ENCODE data around the gene JADE3. TPM values are rescaled to one million over a fixed set of nuclear protein-coding genes. Genes with fewer than 3 reads are reported as not detected.

Gene JADE3
- total RNA-seq, 1 donor from 2014 or later: 1.8 TPM

- Histone ChIP-seq H3K27ac (no peak overlapping the region), H3K36me3 (no peaks in the 10 kb centered on the region), H3K9me3 (no peaks in the 10 kb centered on the region), H3K4me1 (peaks cover 0 to 2% of the 10 kb centered on the region in 2 donors), H3K27me3 (no peaks in the 10 kb centered on the region), H3K4me3 (no peak overlapping the region)
- TF ChIP-seq, protein P1, sequence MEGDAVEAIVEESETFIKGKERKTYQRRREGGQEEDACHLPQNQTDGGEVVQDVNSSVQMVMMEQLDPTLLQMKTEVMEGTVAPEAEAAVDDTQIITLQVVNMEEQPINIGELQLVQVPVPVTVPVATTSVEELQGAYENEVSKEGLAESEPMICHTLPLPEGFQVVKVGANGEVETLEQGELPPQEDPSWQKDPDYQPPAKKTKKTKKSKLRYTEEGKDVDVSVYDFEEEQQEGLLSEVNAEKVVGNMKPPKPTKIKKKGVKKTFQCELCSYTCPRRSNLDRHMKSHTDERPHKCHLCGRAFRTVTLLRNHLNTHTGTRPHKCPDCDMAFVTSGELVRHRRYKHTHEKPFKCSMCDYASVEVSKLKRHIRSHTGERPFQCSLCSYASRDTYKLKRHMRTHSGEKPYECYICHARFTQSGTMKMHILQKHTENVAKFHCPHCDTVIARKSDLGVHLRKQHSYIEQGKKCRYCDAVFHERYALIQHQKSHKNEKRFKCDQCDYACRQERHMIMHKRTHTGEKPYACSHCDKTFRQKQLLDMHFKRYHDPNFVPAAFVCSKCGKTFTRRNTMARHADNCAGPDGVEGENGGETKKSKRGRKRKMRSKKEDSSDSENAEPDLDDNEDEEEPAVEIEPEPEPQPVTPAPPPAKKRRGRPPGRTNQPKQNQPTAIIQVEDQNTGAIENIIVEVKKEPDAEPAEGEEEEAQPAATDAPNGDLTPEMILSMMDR (IDR thresholded peaks at IDR 0.05): no peak
- DNase-seq (ENCODE audit: low spot score in 2 of 2): no peak
- intact Hi-C loops (cut with DNase I): loop anchor here (5.0 kb wide), 2 partner anchors 123 to 188 kb away; no protein-coding TSS in a partner anchor
Observed at GRCh38 chrX:46904626-46905025, 7.6 kb upstream of the JADE3 start.

DNA sequence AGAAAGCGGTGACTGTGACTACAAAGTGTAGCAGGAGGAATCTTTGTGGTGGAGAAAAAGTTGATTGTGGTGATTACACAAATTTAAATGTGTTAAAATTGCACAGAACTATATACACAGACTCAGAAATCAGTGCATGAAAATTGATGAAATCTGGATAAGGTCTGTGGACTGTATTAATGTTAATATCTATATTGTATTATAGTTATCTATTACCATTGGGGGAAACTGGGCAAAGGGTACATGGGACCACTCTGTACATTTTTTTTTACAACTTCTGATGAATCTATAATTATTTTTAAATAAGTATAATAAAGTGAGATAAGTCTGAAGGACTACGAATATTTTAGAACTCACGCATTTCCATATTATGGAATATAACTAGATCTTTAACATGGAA, 1.8 kb upstream of the JADE3 start:
- H3K36me3 ChIP-seq: no peaks in the 10 kb centered on the region
- no peak overlapping the region for H3K27ac ChIP-seq
- H3K4me3 ChIP-seq: no peak overlapping the region
- intact Hi-C loops (cut with DNase I): no loop called here
- no peaks in the 10 kb centered on the region for H3K27me3 ChIP-seq
- TF ChIP-seq, protein P1 (IDR thresholded peaks at IDR 0.05): no peak
- no peak for DNase-seq (ENCODE audit: low spot score in 2 of 2)
- peaks cover 0 to 2% of the 10 kb centered on the region in 2 donors for H3K4me1 ChIP-seq
- H3K9me3 ChIP-seq: no peaks in the 10 kb centered on the region

DNA sequence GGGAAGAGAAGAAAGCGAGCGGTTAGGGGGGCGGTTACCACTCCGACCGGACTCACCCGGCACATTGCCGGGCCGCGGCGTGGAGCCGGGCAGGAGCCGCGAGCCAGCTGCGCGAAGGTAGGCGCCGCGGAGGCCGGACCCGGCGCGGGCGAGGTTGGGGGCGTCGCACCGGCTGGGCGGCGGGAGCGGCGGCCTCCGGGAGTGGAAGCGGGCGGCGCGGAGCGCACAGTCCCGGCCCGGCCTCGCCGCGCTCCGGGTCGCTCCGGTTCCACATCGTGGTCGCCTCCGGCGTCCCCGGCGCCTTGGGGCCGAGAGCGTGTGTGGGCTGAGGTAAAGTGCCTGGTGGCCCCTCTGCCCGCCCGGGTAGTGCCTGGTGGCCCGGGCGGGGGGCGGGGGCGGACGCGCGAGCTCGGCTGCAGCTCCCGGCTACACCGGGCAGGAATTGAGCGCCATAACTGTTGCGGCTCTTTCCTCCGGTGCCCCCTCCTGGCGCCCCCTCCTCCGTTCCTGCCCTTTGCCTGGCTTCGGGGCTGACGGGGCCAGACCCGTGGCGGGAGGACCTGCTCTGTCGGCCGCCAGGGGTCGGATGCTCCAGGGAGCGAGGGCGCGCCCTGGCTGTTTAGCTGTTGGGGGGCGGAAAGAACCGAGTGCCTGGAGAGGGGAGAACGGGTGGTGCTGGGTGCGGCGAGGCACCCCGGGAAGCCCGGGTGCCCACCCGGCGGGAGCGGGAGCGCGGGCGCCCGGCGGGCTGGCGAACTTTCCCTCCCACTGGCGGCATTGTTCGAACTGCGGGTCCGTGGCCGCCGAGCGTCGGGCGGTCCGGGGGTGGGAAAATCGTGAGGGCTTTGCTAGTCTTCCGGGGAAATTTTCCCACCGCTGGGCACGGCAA, 626 bp downstream of the JADE3 start:
- no peaks in the 10 kb centered on the region for H3K9me3 ChIP-seq
- intact Hi-C loops (cut with DNase I): loop anchor here (2.0 kb wide), 3 partner anchors 66 to 154 kb away; partner anchors contain the start of genes RP2 and SLC9A7

GRCh38 chrX:46913667-46914066, 1.4 kb downstream of the JADE3 start:
- Histone ChIP-seq H3K4me1 (peaks cover 0 to 2% of the 10 kb centered on the region in 2 donors), H3K9me3 (no peaks in the 10 kb centered on the region), H3K27ac (no peak overlapping the region), H3K4me3 (peak overlapping the region; percentile 65 to 81), H3K27me3 (no peaks in the 10 kb centered on the region), H3K36me3 (no peaks in the 10 kb centered on the region)
- DNase-seq (ENCODE audit: low spot score in 2 of 2): no peak
- TF ChIP-seq, protein P1 (IDR thresholded peaks at IDR 0.05): no peak
- intact Hi-C loops (cut with DNase I): loop anchor here (2.0 kb wide), 3 partner anchors 65 to 155 kb away; partner anchors contain the start of genes RP2 and SLC9A7

More for the DNA sequence above, 626 bp downstream of the JADE3 start:
- TF ChIP-seq, protein P1 (IDR thresholded peaks at IDR 0.05): peak; percentile 33 to 51 (median 37)
- H3K4me1 ChIP-seq: peaks cover 0 to 2% of the 10 kb centered on the region in 2 donors
- peak overlapping the region; percentile 54 to 73 for H3K27ac ChIP-seq
- peak in 1 of 2 donors; percentile 64 for DNase-seq (ENCODE audit: low spot score in 2 of 2)
- H3K4me3 ChIP-seq: peak overlapping the region; percentile 65 to 81
- no peaks in the 10 kb centered on the region for H3K27me3 ChIP-seq
- no peaks in the 10 kb centered on the region for H3K36me3 ChIP-seq

- Histone ChIP-seq H3K27me3 (no peaks in the 10 kb centered on the region), H3K36me3 (no peaks in the 10 kb centered on the region), H3K4me1 (peaks cover 0 to 2% of the 10 kb centered on the region in 2 donors), H3K9me3 (peaks cover 0 to 4% of the 10 kb centered on the region in 2 donors), H3K4me3 (no peak overlapping the region), H3K27ac (no peak overlapping the region)
- TF ChIP-seq, protein P1 (IDR thresholded peaks at IDR 0.05): no peak
- intact Hi-C loops (cut with DNase I): no loop called here
- no peak for DNase-seq (ENCODE audit: low spot score in 2 of 2)
Observed at GRCh38 chrX:46916273-46916672, 4.1 kb downstream of the JADE3 start.

All from ascending aorta (tissue), 2 donors.